Hepatocyte (in vitro differentiated cells): ENCODE data around the gene KL. TPM values are rescaled to one million over a fixed set of nuclear protein-coding genes. Genes with fewer than 3 reads are reported as not detected.

Source experiments
- DNase-seq: peaks from one replicate; pipeline ENCODE4 v3.0.0-alpha.2; 2016; ENCODE audit warnings: low spot score
- H2AFZ ChIP-seq: fragments of 200-600 bp; sonication (generic); 2 replicates; pipeline ENCODE4 v1.6.0; 2016; ENCODE audit warnings: antibody characterized with exemption, mild to moderate bottlenecking
- H3K27ac ChIP-seq: fragments of 200-600 bp; sonication (generic); 2 replicates; pipeline ENCODE4 v1.5.1; 2016; ENCODE audit warnings: mild to moderate bottlenecking
- H3K27me3 ChIP-seq: fragments of 200-600 bp; sonication (generic); 2 replicates; pipeline ENCODE4 v1.6.1; 2016
- H3K36me3 ChIP-seq: fragments of 200-600 bp; sonication (generic); replicated peaks from 2 replicates; pipeline ENCODE4 v1.5.1; 2016; ENCODE audit warnings: low read depth; ENCODE audit not compliant: insufficient read depth
- H3K4me1 ChIP-seq: fragments of 200-600 bp; sonication (generic); 2 replicates; pipeline ENCODE4 v1.5.1; 2016; ENCODE audit warnings: mild to moderate bottlenecking, moderate library complexity; ENCODE audit not compliant: insufficient read depth
- H3K4me2 ChIP-seq: fragments of 200-600 bp; sonication (generic); 2 replicates; pipeline ENCODE4 v1.6.0; 2016
- H3K4me3 ChIP-seq: fragments of 200-600 bp; sonication (generic); 2 replicates; pipeline ENCODE4 v1.5.1; 2016; ENCODE audit warnings: mild to moderate bottlenecking
- H3K79me2 ChIP-seq: fragments of 200-600 bp; sonication (generic); 2 replicates; pipeline ENCODE4 v1.6.0; 2017; ENCODE audit warnings: mild to moderate bottlenecking
- H3K9me2 ChIP-seq: fragments of 200-600 bp; sonication (generic); replicated peaks from 2 replicates; pipeline ENCODE4 v1.6.0; 2017; ENCODE audit warnings: mild to moderate bottlenecking; ENCODE audit not compliant: insufficient read depth
- H3K9me3 ChIP-seq: fragments of 200-600 bp; sonication (generic); 2 replicates; pipeline ENCODE4 v1.5.1; 2016; ENCODE audit warnings: low read depth, mild to moderate bottlenecking
- H4K20me1 ChIP-seq: fragments of 200-600 bp; sonication (generic); 2 replicates; pipeline ENCODE4 v1.6.0; 2016; ENCODE audit warnings: mild to moderate bottlenecking; ENCODE audit not compliant: insufficient read depth, poor library complexity, severe bottlenecking
- CTCF ChIP-seq: fragments of 200-600 bp; sonication (generic); IDR thresholded peaks from 2 replicates; pipeline ENCODE4 v1.5.1; 2016; ENCODE audit warnings: antibody characterized with exemption, mild to moderate bottlenecking; ENCODE audit not compliant: poor library complexity
- EZH2 ChIP-seq: fragments of 200-600 bp; sonication (generic); IDR thresholded peaks from 2 replicates; pipeline ENCODE4 v1.6.1; 2016; ENCODE audit warnings: antibody characterized with exemption, mild to moderate bottlenecking, borderline replicate concordance
- EZH2phosphoT487 ChIP-seq: fragments of 200-600 bp; sonication (generic); IDR thresholded peaks from one replicate; pipeline ENCODE4 v1.6.1; 2018; ENCODE audit warnings: antibody characterized with exemption, mild to moderate bottlenecking, low read depth, moderate library complexity; ENCODE audit not compliant: unreplicated experiment, severe bottlenecking
- WGBS: methylation state at CpG from one replicate; pipeline ENCODE4 v1.1.6; 2016; ENCODE audit warnings: low lambda C conversion rate; ENCODE audit errors: missing lambda C conversion rate; 5-methylcytosine and 5-hydroxymethylcytosine counted together
- polyA plus RNA-seq: library from polyadenylated mRNA; unstranded; fragments of >200 nt; fragmentation: Nextera tagmentation; extraction: Ambion mirVana; gene quantifications from 2 replicates; pipeline ENCODE4 v1.2.1, GENCODE V29; 2016
- total RNA-seq: library from RNA; depleted of rRNA; stranded (reverse); fragments of >200 nt; gene quantifications from 2 replicates; pipeline ENCODE4 v1.2.3, GENCODE V29; 2014

KL gene
- total and polyA plus RNA-seq, 2 experiments from 2014 or later: 1.4 to 1.7 TPM

- Histone ChIP-seq H2AFZ (peak overlapping the region; percentile 2), H3K36me3 (no peaks in the 10 kb centered on the region), H3K9me3 (no peaks in the 10 kb centered on the region), H3K4me2 (peak overlapping the region; percentile 26), H3K27me3 (no peaks in the 10 kb centered on the region), H3K4me3 (no peak overlapping the region), H3K79me2 (no peaks in the 10 kb centered on the region), H3K27ac (peak overlapping the region; percentile 4), H3K9me2 (no peaks in the 10 kb centered on the region), H4K20me1 (no peaks in the 10 kb centered on the region), H3K4me1 (peaks cover 5% of the 10 kb centered on the region)
- 80% methylated on average over 7 of the region's 7 CpGs for WGBS
- TF ChIP-seq EZH2 (no peak), CTCF (no peak), EZH2phosphoT487 (no peak)
- peak; percentile 19 for DNase-seq
Measured at GRCh38 chr13:32969516-32969941, 46.7 kb upstream of the KL start.

DNA sequence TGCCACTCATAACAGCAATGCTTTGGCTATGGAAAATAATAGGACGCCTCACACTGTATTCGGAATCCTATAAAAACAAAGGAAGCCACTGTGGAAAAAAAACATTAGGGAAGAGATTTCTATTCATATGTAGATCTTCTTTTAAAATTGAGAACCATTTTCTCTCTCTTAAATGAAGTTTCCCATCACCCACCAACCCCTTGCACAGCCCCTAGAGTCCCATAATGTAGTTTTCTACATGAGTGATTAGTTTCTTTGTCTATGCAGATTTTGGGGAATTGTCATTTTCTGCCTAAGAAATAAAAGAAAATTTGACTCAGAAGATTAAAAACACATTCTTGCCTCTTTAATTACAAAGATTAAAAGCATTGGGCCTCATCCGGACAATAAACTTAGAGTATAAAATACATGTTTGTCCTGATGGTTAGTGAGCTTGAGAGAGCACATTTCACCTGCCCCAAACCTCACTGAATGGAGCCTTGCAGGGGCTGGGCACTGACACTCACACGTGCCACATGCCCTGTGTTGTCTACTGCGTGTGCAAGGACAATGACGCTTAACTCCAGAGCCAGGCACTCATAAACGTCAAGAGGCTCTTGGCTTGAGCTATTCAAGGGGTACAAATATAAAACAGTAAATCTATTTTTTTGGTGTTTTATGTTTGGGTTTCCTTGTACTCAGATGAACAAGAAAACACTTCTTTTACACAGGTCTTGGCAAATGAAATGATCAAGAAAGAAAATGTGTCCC lies 40.0 kb upstream of the KL start:
- H3K27me3 ChIP-seq: no peaks in the 10 kb centered on the region
- H3K36me3 ChIP-seq: no peaks in the 10 kb centered on the region
- WGBS: 76% methylated on average over 7 of the region's 7 CpGs
- H3K9me2 ChIP-seq: no peaks in the 10 kb centered on the region
- H3K4me3 ChIP-seq: no peak overlapping the region
- no peaks in the 10 kb centered on the region for H3K79me2 ChIP-seq
- no peak overlapping the region for H2AFZ ChIP-seq
- H3K9me3 ChIP-seq: no peaks in the 10 kb centered on the region
- H3K4me2 ChIP-seq: no peak overlapping the region
- no peak overlapping the region for H3K27ac ChIP-seq
- no peaks in the 10 kb centered on the region for H3K4me1 ChIP-seq
- TF ChIP-seq CTCF (no peak), EZH2 (no peak), EZH2phosphoT487 (no peak)
- no peaks in the 10 kb centered on the region for H4K20me1 ChIP-seq
- DNase-seq: no peak

- no peaks in the 10 kb centered on the region for H3K4me1 ChIP-seq
- no peak for TF ChIP-seq EZH2
- no peak for TF ChIP-seq CTCF
- no peak for TF ChIP-seq EZH2phosphoT487
- no peak overlapping the region for H3K27ac ChIP-seq
- no peak overlapping the region for H3K4me3 ChIP-seq
- no peak overlapping the region for H2AFZ ChIP-seq
- no peak for DNase-seq
- WGBS: 93% methylated on average over 2 of the region's 2 CpGs
- H4K20me1 ChIP-seq: no peaks in the 10 kb centered on the region
- H3K27me3 ChIP-seq: no peaks in the 10 kb centered on the region
- H3K36me3 ChIP-seq: no peaks in the 10 kb centered on the region
- H3K9me2 ChIP-seq: no peaks in the 10 kb centered on the region
- H3K4me2 ChIP-seq: no peak overlapping the region
- no peaks in the 10 kb centered on the region for H3K9me3 ChIP-seq
- H3K79me2 ChIP-seq: no peaks in the 10 kb centered on the region
Measured at GRCh38 chr13:32976912-32977311, 39.3 kb upstream of the KL start.
